ENCODE measurements around the gene TBC1D22A. TPM values are rescaled to one million over a fixed set of nuclear protein-coding genes. Genes with fewer than 3 reads are reported as not detected.

The TBC1D22A gene
- total RNA-seq, 4 donors from 2014 or later, result 16.2 to 22.2 (median 17.8) TPM

DNA sequence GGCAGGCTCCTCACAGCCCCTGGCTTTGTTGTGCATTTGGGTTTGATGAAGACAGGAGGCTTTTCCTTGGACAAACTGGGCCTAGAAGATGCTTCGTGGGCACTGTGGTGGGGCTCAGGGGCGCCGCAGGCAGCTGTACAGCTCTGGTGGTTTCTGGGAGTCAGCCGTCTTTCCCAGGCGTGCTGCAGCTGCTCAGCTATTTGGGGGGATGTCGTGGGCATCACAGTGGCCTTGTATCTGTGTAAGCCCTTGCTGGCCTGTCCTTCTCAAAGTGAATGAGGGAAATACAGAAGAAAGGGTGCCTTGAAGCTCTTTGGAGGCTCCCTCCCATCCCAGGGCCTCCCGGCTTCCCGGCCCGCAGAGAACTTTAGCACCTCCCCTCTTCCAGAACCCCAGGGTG lies 89.5 kb downstream of the TBC1D22A start:
- H3K9me3 ChIP-seq, result no peaks in the 10 kb centered on the region
- TF ChIP-seq POLR2AphosphoS5 (IDR thresholded peaks at IDR 0.05), result no peak
- TF ChIP-seq POLR2A (IDR thresholded peaks at IDR 0.05), result no peak
- no peak for TF ChIP-seq CTCF (IDR thresholded peaks at IDR 0.05)
- TF ChIP-seq EP300 (IDR thresholded peaks at IDR 0.05), result no peak
- no peaks in the 10 kb centered on the region for H3K27me3 ChIP-seq
- peaks cover 0 to 22% of the 10 kb centered on the region in 2 donors for H3K36me3 ChIP-seq
- H3K4me1 ChIP-seq, result no peaks in the 10 kb centered on the region
- H3K4me3 ChIP-seq, result no peak overlapping the region
- no peak for ATAC-seq
- WGBS, 2 donors (ENCODE audit: low coverage in 1 of 2), result no CpG with 5 or more reads among the region's 9 CpGs
- H3K27ac ChIP-seq, result no peak overlapping the region

- H3K27ac ChIP-seq, result no peak overlapping the region
- no peaks in the 10 kb centered on the region for H3K27me3 ChIP-seq
- H3K9me3 ChIP-seq, result no peaks in the 10 kb centered on the region
- H3K36me3 ChIP-seq, result peaks cover 0 to 22% of the 10 kb centered on the region in 2 donors
- no peaks in the 10 kb centered on the region for H3K4me1 ChIP-seq
- no peak for ATAC-seq
- TF ChIP-seq CTCF (IDR thresholded peaks at IDR 0.05) (no peak), POLR2AphosphoS5 (IDR thresholded peaks at IDR 0.05) (no peak), POLR2A (IDR thresholded peaks at IDR 0.05) (no peak), EP300 (IDR thresholded peaks at IDR 0.05) (no peak)
- no peak overlapping the region for H3K4me3 ChIP-seq
- 95 to 96% methylated on average over 6 to 10 of the region's 14 CpGs for WGBS, 2 donors (ENCODE audit: low coverage in 1 of 2)
Measured at GRCh38 chr22:46852771-46853170, 90.3 kb downstream of the TBC1D22A start.

GRCh38 chr22:46853191-46853590 lies 90.7 kb downstream of the TBC1D22A start:
- Histone ChIP-seq H3K9me3 (no peaks in the 10 kb centered on the region), H3K4me1 (no peaks in the 10 kb centered on the region), H3K4me3 (no peak overlapping the region), H3K27me3 (no peaks in the 10 kb centered on the region), H3K36me3 (peaks cover 0 to 22% of the 10 kb centered on the region in 2 donors), H3K27ac (no peak overlapping the region)
- WGBS, 2 donors (ENCODE audit: low coverage in 1 of 2), result 82 to 97% methylated on average over 8 to 11 of the region's 16 CpGs
- ATAC-seq, result no peak
- TF ChIP-seq POLR2AphosphoS5 (IDR thresholded peaks at IDR 0.05), result no peak
- no peak for TF ChIP-seq POLR2A (IDR thresholded peaks at IDR 0.05)
- TF ChIP-seq CTCF (IDR thresholded peaks at IDR 0.05), result no peak
- TF ChIP-seq EP300 (IDR thresholded peaks at IDR 0.05), result no peak

DNA sequence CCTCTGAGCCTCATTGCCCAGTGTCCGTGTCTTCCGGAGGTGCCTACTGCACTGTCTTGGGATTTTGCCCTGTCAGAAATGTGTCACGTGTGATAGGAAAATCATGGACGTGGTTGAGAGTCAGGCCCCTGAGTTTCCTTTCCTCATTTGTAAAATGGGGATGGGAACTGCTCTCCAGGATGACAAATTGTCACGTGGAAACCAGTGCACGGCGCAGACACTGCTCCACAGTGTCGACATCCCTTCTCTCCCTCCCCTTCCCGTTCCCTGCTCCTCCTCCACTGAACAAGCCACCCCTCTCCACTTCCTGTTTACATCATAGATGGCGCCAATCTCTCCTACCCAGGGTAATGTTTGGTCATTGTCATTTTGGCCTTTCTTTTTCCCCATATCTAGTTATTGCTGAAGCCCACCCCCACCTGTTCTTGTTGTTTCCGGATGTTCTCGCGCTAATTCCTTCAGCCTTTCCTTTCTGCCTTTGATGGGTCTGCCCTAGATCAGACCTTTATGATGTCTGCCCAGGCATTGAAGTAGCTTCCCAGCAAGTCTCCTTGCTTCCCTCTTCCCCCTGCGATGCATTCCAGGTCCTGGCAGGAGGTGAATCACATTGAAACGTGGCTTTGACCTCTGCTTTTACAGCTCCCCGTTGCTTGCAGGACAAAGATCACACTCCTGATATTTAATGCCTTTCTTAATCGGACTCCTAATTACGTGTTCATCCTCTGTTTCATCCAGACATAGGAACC lies 91.8 kb downstream of the TBC1D22A start:
- H3K27ac ChIP-seq, result peak overlapping the region in 1 of 4 donors; percentile 32
- no peaks in the 10 kb centered on the region for H3K4me1 ChIP-seq
- H3K9me3 ChIP-seq, result no peaks in the 10 kb centered on the region
- H3K36me3 ChIP-seq, result peaks cover 0 to 17% of the 10 kb centered on the region in 2 donors
- TF ChIP-seq POLR2A (IDR thresholded peaks at IDR 0.05) (no peak), POLR2AphosphoS5 (IDR thresholded peaks at IDR 0.05) (no peak), EP300 (IDR thresholded peaks at IDR 0.05) (no peak), CTCF (IDR thresholded peaks at IDR 0.05) (no peak)
- H3K27me3 ChIP-seq, result no peaks in the 10 kb centered on the region
- ATAC-seq, result peak; percentile 84
- 70 to 78% methylated on average over 11 to 18 of the region's 18 CpGs for WGBS, 2 donors (ENCODE audit: low coverage in 1 of 2)
- no peak overlapping the region for H3K4me3 ChIP-seq

DNA sequence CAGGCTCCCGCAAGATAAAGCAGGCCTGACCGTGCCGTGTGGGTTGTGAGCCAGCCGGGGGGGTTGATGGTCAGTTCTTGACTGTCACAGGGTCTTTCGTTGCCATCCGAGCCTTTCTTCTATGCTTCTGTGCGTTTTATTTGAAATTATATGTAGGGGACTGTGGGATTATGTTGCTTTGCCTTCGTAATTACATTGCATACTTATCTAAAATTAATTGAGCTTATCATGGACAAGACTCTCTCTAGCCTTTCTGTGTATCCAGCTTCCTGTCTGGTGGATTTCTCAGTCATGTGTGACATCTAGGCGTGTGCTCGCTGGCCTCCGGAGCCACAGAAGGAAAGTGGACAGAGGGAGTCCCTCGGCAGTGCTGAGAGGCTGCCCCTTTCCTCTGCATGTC lies 93.2 kb downstream of the TBC1D22A start:
- no peak overlapping the region for H3K4me3 ChIP-seq
- no peaks in the 10 kb centered on the region for H3K9me3 ChIP-seq
- peaks cover 0 to 15% of the 10 kb centered on the region in 2 donors for H3K36me3 ChIP-seq
- WGBS, 2 donors (ENCODE audit: low coverage in 1 of 2), result 83 to 100% methylated on average over 1 to 12 of the region's 12 CpGs
- no peaks in the 10 kb centered on the region for H3K27me3 ChIP-seq
- no peak for TF ChIP-seq CTCF (IDR thresholded peaks at IDR 0.05)
- no peak for TF ChIP-seq EP300 (IDR thresholded peaks at IDR 0.05)
- no peak for TF ChIP-seq POLR2AphosphoS5 (IDR thresholded peaks at IDR 0.05)
- no peak for TF ChIP-seq POLR2A (IDR thresholded peaks at IDR 0.05)
- ATAC-seq, result no peak
- H3K4me1 ChIP-seq, result no peaks in the 10 kb centered on the region
- no peak overlapping the region for H3K27ac ChIP-seq

Data from gastroesophageal sphincter (tissue), 4 donors.